Body of pancreas (tissue), 4 donors: ENCODE measurements around the gene NME3.

ENCODE experiments used
- CTCF ChIP-seq, 7 experiments: fragments of 450-650 bp in 4 of 7; fragments of 200-600 bp in 3 of 7; sonication (generic) in 3 of 7; IDR thresholded peaks; one replicate each; pipeline ENCODE4 v1.5.1; 2016 to 2019; ENCODE audit warnings: antibody characterized with exemption in 7 of 7
- POLR2A ChIP-seq, 3 donors: fragments of 450-650 bp; IDR thresholded peaks; one replicate each; pipeline ENCODE4 v1.6.1; 2016; ENCODE audit warnings: antibody characterized with exemption in 3 of 3, mild to moderate bottlenecking in 2 of 3

- TF ChIP-seq CTCF (IDR thresholded peaks at IDR 0.05) = no peak
- TF ChIP-seq POLR2A (IDR thresholded peaks at IDR 0.05) = no peak
Observed at GRCh38 chr16:1732071-1732470, 39.3 kb downstream of the NME3 start.
